Stimulated activated CD4-positive, alpha-beta T cell treated with anti-CD3 and anti-CD28 coated beads, Interleukin-15, amount 100 ng/mL, for 48 hours (primary cell): ENCODE measurements around the gene ALOXE3.
A peak's percentile ranks its signal among the peaks of the same experiment; 100 is the strongest.
"Not testable (repeated sequence)": the region's sequence is repeated elsewhere in the genome, so short reads cannot be mapped to it uniquely, and the experiment has no call there.

Experiments
- DNase-seq, 2 donors: peaks; one replicate each; pipeline ENCODE4 v3.0.0-alpha.2; 2020; ENCODE audit warnings: low read depth in 2 of 2

The ALOXE3 gene

DNA sequence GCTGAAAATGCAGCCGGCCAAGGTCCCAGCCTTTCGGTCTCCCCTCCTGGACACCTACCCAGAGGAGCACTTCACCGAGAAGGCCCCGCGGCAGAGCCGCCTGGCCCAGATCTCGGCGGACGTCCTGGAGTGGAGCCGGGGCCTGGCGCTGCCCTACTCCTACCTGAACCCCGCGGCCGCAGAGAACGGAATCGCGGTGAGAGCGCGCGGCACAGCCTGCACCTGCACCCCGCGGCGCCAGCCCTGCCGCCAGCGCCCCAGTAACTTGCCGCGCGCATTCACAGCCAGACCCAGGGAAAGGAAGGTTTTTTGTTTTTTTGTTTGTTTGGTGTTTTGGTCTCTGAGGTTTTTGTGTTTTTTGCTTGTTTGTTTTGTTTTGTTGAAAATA lies 46.0 kb downstream of the ALOXE3 start:
- DNase-seq: no peak

DNA sequence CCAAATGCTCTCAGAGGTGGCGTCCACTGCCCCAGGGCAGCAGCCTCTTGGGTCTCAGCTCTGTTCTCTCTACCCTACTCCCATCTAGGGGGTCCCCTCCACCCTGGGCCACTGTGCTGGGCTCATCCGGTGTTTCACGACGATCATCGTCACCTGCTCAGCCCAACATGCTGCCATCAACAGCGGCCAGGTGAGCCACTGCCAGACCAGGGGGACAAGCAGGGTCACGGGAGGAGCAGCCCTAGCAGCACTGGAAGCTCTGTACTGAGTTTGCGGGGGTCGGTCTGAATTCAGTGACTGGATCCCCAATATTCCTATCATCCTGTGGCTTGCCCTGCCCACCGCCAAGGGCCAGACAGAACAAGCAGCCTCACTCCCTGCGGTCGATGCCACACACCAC lies 46.8 kb downstream of the ALOXE3 start:
- no peak for DNase-seq

DNA sequence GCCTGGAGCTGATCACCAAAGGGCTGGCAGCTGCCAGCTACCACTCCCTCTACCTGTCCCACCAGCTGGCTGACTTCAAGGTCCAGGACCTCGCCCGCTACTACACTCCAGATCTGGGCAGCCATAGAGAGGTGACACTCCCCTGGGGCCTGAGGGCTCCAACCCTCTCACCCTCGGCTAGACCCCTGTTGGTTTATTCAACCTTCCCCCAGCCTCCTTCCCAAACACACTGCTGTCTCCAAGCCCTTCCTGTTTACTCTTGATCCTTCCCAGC lies 48.8 kb downstream of the ALOXE3 start:
- DNase-seq: no peak

DNA sequence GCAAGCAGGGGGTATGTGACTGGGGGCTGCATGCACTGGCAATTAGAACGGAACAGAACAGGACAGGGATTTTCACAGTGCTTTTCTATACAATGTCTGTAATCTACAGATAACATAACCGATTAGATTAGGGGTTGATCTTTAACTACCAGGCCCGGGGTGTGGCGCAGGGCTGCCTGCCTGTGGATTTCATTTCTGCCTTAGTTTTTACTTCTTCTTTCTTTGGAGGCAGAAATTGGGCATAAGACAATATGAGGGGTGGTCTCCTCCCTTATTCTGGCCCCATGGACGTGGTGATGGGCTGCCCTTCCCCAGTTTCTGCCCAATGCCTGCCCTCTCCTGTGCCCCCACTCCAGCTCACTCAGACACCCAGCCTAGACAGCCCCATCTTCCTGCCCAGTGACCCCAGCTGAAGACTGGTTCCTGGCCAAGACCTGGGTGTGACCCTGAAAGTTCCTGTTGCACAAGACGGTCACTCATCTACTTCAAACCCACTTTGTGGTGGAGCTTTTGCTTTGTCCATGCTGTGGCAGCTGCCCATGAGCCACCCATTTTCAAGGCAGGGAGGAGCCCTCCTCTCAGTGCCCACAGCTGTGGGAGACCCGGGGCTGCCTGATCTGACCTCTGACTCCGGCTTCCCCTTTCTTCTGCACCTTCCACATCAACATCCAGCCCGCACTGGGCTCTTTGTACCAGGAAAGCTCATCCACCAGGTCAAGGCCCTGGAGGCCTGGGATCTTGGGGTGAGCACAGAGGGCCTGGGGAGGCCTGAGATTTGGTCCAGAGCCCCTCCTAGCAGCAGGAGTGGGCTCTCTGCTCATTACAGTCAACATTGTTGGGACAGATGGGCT lies 49.4 kb downstream of the ALOXE3 start:
- DNase-seq: no peak

DNA sequence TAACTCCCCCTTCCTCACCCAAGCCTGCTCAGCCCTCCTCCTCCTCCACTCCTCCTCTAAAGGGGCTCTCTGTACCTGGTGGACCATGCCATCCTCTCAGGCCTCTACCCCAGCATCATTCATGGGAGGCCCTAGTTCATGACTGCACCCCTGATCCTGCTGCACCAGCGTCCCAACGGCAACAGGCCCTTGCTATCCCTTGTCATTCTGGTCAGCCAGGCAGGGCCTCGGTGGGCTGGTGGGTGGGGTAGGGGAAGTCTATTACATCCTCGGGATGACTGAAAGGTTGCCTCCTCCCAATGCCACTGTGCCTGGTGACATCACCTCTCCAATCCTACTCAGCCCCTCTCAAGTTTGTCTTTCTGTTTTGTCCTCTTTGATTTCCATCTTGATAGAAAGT lies 50.5 kb downstream of the ALOXE3 start:
- no peak for DNase-seq

DNA sequence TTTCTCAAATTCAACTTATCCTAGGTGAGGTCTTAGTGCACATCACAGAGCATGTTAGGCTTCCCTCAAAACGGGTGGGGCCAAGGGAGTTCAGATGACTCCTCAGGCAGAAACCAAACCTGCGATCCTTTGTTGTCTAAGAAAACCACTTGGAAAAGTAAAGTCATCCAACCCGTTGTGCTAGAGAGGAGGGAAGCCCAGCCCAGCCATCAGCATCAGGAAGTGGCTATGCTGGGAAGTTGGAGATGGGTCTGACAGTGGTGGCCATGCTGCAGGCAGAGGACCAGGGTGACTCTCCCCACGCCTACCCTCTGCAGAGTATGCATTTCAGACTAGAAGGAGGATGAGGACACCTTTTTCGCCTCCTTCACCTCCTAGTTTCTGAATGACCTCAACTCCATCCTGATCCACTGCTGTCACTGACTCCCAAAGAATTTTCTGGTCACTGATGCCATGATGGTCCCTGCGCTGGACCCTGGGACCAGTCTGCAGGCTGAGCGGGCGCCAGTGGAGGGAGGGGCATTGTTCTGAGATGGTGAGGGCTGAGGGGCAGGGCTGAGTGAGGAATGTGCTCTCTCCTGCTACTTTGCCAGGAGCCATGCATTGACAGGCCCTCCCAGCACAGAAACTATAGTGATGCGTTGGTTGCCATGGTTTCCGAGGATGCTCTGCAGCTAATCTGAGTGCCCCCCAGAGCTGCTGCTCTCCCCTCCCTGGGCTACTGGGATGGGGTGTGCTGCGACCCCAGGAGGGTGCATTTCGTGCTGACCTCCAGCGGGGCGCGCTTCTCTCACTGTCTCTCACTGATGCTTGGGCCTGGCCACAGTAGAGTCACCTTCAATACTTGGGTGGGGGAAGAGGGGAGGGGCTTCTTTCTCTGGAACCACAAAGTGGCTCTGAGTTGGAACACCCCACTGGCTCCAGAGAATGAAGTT lies 51.2 kb downstream of the ALOXE3 start:
- no peak for DNase-seq

DNA sequence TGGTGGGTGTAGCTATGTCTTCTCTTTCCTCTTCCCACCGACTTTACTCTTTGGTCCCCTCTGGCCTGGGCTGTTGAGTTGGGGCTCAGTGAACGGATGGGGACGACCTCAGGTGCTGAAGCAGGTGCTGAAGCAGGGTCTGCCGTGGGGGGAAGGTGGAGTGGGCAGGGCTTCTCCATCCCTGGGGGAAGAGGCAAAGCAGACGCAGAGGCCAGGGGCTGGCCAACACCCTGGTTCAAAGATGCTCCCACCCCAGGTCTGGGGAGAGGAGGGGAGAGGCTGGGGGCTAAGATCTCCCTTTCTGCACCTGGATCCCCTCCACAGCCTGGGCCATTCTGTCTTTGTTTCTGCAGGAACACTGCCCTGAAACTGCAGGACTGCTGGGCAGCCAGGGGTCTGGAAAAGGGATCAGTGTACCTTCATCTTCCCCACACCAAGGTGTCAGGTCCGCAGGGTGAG lies 53.7 kb downstream of the ALOXE3 start:
- DNase-seq: no peak

DNA sequence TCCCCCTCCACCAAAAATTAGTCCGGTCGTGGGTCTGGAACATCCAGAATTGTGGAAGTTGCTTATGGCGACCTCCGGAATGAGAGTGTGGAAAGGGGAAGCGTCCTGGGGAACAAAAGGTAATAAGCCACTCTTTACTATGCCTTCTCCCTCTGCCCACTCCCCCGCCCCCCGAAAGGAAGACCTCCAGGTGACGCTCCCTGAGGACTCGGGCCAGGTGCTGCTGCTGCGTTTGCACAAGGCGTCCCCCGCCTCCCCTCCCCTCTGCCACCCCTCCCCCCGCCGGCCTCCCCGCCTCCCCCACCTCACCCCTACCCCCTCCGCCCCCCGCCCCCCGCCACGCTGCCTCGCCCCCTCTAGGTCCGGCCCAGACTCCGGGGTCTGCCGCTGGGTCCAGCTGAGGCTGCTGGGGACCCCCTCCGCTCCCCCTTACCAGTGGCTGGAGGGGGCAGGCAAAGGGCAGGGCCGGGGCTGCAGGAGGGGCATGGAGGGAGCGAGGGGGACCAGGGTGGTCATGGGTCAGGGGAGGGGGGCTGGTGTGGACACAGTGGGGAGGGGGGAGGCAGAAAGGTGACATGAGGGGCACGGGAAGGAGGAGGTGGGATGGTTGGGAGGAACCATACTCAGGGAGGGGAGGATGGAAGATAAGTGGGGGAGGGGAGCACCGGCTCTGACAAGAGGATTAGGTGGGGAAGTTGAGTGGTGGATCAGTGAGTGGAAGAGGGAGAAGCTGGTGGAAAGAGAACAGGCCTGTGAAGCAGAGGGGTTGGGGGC lies 54.4 kb downstream of the ALOXE3 start:
- DNase-seq: no peak

DNA sequence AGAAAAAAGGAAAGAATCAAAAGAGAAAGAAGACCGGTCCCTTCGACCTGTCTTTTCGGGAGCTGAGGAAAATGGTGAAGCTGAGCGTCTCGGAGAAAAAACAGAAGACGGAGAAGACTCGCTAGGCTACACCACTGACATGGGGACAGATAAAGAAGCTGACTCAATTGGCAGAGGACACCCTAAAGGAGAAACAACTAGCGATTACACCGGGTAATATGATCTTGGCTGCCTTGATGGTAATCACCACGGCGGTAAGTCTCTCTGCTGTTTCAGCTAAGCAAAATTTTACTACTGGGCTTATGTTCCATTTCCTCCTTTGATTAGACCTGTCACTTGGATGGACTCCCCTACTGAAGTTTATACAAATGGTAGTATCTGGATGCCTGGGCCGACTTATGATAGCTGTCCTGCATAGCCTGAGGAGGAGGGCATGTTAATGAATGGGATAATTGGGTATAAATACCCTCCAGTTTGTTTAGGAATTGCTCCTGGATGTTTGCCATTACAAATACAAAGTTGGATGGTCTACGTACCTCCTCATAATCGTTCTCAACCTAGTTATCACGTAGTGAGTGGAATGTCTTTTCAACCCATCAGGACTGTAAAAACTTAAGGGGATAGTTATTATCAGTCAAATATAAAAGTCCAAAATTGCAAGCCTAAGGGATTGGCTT lies 55.4 kb downstream of the ALOXE3 start:
- no peak for DNase-seq

DNA sequence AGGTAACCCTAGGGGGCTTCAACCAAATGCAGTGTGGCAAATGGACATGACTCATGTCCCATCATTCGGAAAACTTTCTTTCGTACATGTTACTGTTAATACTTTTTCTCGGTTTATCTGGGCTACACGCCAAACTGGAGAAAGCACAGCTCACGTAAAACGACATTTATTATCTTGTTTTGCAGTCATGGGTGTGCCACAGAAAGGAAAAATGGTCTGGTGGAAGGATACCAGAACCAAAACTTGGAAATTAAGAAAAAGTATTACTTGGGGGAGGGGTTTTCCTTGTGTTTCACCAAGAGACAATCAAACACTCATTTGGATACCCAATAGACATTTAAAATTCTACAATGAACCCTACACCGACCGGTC lies 55.9 kb downstream of the ALOXE3 start:
- DNase-seq: no peak

DNA sequence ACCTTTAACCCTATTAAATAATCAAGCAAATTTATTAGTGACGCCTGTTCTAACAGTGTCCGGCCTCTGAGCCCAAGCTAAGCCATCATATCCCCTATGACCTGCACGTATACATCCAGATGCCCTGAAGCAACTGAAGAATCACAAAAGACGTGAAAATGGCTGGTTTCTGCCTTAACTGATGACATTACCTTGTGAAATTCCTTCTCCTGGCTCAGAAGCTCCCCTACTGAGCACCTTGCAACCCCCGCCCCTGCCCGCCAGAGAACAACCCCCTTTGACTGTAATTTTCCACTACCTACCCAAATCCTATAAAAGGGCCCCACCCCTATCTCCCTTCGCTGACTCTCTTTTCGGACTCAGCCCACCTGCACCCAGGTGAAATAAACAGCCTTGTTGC lies 56.5 kb downstream of the ALOXE3 start:
- not testable (repeated sequence) for DNase-seq

DNA sequence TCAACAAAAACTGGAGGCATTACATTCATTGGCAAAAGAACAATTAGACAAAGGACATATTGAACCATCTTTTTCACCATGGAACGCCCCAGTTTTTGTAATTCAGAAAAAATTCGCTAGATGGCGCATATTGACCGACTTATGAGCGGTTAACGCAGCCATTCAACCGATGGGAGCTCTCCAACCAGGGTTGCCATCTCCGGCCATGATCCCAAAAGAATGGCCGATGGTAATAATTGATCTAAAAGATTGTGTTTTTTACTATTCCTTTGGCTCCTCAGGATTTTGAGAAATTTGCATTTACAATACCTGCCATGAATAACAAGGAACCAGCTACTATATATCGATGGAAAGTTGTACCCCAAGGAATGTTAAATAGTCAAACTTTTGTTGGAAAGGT lies 58.0 kb downstream of the ALOXE3 start:
- peak in 1 of 2 donors; percentile 47 for DNase-seq

DNA sequence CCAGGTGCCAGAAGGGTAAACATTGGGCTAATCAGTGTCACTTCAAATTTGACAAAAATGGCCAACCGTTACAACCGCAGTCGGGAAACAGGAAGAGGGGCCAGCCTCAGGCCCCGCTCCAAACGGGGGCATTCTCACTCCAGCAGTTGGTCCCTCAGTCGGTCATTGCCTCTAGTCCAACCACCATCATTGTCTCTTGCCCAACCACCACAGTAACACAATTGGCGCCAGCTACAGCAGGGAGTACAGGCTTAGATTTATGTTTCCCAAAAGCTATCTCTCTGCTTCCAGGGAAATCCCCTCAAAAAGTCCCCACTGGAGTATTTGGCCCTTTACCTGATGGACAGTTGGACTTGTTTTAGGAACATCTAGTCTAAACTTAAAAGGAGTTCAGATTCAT lies 59.2 kb downstream of the ALOXE3 start:
- DNase-seq: no peak

DNA sequence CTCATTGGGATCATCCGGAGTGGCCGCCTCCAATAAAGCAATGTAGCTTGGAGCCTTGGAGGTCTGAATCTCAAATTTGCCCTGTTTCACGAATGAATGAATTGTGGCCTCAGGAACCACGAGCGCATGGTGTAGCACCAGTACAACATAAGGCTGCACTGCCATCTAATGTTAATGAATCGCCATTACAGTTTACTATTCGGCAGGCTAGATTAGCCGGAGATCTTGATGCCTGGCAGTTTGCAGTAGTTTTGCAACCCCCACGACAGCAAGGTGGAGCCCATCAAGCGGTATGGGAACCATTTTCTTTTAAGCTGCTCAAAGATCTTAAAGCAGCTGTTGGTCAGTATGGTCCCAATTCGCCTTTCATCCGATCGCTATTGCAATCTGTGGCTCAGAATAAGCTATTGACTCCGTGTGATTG lies 60.6 kb downstream of the ALOXE3 start:
- peak; percentile 13 to 36 for DNase-seq

DNA sequence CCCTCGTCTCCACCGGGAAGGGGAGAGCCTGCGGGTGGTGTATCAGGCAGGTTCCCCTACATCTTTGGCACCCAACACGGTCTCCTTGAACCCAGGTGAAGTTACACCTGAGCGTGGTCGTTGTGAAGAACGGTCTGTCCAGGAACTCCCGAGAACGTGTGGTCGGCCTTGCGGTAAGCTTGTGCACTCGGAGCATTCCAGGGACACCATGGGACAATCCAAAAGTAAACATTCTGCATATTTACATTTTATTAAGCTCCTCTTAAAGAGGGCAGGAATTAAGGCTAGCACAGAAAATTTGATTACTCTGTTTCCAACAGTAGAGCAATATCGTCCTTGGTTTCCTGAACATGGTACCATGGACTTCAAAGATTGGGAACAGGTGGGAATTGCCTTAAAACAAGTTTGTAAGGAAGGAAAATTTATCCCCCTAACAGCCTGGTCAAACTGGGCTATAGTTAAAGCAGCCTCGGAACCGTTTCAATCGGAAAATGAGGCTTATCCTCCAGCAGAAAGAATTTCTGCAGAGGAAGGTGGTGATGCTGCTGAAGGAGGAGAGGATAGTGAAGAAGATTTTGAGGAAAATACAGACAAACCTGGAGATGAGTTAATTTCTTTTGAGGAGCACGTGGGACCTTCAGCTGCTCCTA lies 61.2 kb downstream of the ALOXE3 start:
- no peak for DNase-seq

DNA sequence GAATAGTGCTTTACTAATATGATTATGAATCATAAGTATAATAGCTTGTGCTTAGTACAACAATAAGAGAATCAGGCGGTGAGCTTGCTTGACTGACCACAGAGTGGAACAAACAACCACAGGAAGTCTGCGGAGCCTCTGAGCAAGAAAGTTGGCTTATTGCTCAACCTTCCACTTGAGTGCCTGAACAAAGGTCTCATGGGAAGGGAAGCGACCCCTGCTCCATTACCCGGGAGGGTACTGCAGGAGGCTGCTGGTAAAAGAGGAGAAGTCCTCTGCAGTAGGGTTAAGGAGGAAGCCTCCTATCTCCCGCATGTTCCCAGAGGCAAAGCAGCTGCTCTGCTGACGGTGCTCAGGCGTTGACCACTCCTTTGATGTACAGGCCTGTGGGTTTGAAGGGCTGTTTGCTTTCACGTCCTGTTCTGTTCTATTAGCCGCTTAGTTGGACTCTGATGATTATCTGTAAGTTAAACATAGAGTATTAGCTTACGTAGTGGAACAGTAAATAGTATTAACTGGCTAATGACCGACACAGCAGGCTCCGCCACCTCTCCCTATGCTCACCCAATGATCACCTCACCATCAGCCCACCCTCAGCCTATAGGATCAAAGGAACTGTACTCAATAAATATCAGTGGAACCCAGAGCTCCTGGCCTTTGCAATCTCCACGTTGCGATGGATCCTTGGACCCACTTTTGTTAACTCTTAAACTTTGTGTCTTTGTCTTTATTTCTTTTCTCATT lies 61.9 kb downstream of the ALOXE3 start:
- DNase-seq: no peak

DNA sequence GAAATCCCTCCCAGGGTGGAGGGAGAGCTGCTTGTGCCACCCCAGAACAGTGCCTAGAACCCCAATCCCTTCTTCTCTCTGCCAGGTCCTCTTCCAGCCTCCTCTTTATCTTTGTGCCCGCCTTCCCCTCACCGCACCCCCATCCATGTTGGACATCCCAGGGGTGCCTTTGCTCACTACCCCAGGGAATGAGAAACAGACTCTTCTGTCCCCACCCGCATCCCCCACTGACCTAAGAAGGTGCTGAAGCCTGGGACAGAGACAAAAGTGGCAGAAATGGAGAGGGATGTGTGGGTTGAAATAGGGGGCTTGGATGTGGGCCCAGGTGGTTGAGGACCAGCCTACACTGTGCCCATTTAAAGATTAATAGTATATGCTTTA lies 62.5 kb downstream of the ALOXE3 start:
- DNase-seq: no peak

DNA sequence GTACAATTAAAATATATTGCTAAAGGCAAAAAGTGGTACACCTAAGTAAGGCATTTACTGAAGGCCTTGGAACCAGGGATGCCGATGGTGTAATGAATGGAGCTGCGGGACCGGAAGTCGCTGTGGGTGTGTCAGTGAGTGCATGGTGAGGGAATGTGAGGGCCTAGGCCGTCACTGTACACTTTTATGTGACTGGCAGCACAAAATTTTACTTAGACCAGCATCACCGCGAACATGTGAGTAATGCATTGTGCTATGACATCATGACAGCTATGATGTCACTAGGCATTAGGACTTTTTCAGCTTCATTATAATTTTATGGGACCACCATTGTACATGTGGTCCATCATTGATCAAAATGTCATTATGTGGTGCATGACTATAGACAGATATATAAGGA lies 64.7 kb downstream of the ALOXE3 start:
- DNase-seq: no peak

DNA sequence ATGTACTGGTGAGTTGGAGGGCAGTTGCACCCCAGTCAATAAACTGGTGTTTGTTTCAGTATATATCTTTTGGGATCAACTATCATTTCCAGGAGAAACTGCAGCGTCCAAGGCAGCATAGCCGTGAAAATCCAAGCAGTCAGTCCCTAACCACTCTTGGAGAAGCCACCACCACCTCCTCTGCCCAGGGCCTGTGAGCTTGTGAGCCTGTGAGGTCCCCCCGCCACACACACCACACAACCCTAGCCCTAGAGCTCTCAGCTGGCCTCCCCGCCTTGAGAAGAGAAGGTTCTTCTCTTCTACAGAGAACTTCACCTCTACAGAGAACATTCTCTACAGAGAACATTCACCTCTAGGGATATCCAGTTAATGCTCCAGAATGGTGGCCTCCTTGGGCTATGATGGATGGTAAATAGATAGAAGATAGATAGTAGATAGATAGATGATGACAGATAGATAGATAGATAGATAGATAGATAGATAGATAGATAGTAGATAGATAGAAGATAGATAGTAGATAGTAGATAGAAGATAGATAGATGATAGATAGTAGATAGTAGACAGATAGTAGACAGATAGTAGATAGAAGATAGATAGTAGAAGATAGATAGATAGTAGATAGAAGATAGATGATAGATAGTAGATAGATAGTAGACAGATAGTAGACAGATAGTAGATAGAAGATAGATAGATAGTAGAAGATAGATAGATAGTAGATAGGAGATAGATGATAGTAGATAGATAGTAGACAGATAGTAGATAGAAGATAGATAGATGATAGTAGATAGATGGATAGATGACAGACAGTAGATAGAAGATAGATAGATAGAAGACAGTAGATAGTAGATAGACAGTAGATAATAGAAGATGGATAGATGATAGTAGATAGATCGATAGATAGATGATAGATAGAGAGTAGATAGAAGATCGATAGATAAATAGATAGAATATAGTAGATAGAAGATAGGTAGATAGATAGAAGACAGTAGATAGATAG lies 65.8 kb downstream of the ALOXE3 start:
- DNase-seq: no peak
